Measurements from ENCODE around the gene KCNJ9.

The KCNJ9 gene

DNA sequence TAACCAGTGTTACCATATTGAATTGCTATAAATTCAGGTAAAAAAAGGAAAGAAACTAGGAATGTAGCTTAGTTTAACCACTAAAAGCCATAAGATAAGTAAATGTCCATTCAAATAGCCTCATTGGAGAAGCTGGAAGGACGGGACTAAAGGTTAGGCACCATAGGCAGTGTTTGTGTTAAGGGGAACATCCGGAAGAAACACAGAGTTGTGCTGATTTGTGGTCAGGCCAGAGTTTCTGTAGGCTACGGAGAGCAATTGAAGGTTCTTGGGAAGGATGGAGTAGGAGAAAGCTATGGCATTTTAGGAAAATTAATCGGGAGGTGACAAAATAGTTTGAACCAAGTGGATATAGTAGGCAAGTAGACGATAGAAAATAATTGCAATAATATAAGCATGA is 10.0 kb upstream of the KCNJ9 start:
- ChIA-PET CTCF (interaction anchor here (1.2 to 6.3 kb wide), 5 partner anchors 9 to 181 kb away, joined by 3 to 42 read pairs (median 12); partner anchors contain the start of genes IGSF8 and KCNJ9), POLR2A (no interaction called here)
- 94% methylated on average over 5 of the region's 5 CpGs for WGBS (ENCODE audit: insufficient coverage)
- Histone ChIP-seq H3K4me3 (ENCODE audit: control insufficient read depth in 1 of 7, extremely low read depth in 1 of 7, insufficient read depth in 4 of 7, low read depth in 2 of 7, low read length in 6 of 7) (no peak overlapping the region), H3K9me3 (ENCODE audit: control extremely low read depth in 1 of 5, control insufficient read depth in 4 of 5, insufficient read depth in 2 of 5, low read depth in 1 of 5, low read length in 4 of 5) (no peaks in the 10 kb centered on the region), H3K27ac (ENCODE audit: insufficient read depth in 1 of 2, low read depth in 1 of 2, low read length in 2 of 2, poor library complexity in 1 of 2, severe bottlenecking in 2 of 2) (no peak overlapping the region), H3K36me3 (ENCODE audit: control insufficient read depth in 4 of 4, insufficient read depth in 4 of 4, low read length in 3 of 4) (no peaks in the 10 kb centered on the region), H3K4me1 (ENCODE audit: control extremely low read depth in 1 of 4, control insufficient read depth in 4 of 4, insufficient read depth in 4 of 4, low read length in 3 of 4) (peaks cover 6 to 13% (median 8%) of the 10 kb centered on the region in 4 experiments), H3K27me3 (replicated peaks in 2 of 5; ENCODE audit: control insufficient read depth in 4 of 5, insufficient read depth in 5 of 5, low read length in 4 of 5) (peaks cover 6 to 34% (median 23%) of the 10 kb centered on the region in 5 experiments)
- DNase-seq = no peak

DNA sequence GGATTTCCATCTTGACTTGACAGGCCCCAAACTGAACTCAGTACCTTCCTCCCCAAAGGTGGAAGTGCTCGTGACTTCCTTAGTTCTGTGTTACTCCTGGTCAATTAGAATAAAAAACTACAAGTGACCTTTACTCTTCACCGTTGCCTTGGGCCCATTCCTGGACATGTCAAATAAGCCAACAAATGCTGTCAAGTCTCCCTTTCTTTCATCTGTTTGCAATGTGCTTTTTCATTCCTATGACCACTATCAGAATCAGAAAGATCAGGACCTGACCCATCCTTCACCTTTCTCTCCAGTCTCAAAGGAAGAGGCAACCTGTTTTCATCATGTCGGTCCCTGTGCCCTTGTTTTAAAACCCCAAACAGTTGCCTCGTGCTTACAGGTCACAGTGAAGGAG is 6.5 kb upstream of the KCNJ9 start:
- CTCF ChIA-PET = interaction anchor here (1.3 to 9.2 kb wide), 4 partner anchors 12 to 28 kb away, joined by 4 to 100 read pairs (median 36); no protein-coding TSS in a partner anchor
- Histone ChIP-seq H3K36me3 (ENCODE audit: control insufficient read depth in 4 of 4, insufficient read depth in 4 of 4, low read length in 3 of 4) (no peaks in the 10 kb centered on the region), H3K9me3 (ENCODE audit: control extremely low read depth in 1 of 5, control insufficient read depth in 4 of 5, insufficient read depth in 2 of 5, low read depth in 1 of 5, low read length in 4 of 5) (no peaks in the 10 kb centered on the region), H3K4me3 (ENCODE audit: control insufficient read depth in 1 of 7, extremely low read depth in 1 of 7, insufficient read depth in 4 of 7, low read depth in 2 of 7, low read length in 6 of 7) (no peak overlapping the region), H3K4me1 (ENCODE audit: control extremely low read depth in 1 of 4, control insufficient read depth in 4 of 4, insufficient read depth in 4 of 4, low read length in 3 of 4) (peaks cover 6 to 12% (median 7%) of the 10 kb centered on the region in 4 experiments), H3K27ac (ENCODE audit: insufficient read depth in 1 of 2, low read depth in 1 of 2, low read length in 2 of 2, poor library complexity in 1 of 2, severe bottlenecking in 2 of 2) (no peak overlapping the region), H3K27me3 (replicated peaks in 2 of 5; ENCODE audit: control insufficient read depth in 4 of 5, insufficient read depth in 5 of 5, low read length in 4 of 5) (peaks cover 4 to 24% (median 22%) of the 10 kb centered on the region in 5 experiments)
- no peak for DNase-seq
- POLR2A ChIA-PET = no interaction called here
- 97% methylated on average over 4 of the region's 4 CpGs for WGBS (ENCODE audit: insufficient coverage)

DNA sequence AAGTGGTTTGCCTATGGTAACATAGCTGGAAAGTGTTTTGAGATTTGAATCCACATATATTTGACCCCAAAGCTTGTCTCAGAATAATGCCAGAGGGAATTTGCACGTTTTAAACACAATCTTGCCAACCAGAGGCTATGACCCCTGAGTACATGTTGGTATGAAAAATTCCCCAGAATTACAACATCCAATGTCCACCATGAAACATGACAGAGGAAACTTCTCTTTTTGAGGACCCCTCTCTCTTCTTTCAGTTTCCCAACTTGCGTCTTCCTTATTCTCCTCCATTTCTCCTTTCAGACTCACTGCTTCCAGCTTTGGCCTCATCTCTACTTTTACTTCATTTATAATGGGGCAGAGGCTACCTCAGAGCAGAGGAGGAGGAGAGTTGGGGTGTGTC is 5.5 kb upstream of the KCNJ9 start:
- no peaks in the 10 kb centered on the region for H3K36me3 ChIP-seq (ENCODE audit: control insufficient read depth in 4 of 4, insufficient read depth in 4 of 4, low read length in 3 of 4)
- 44% methylated on average over 1 of the region's 2 CpGs for WGBS (ENCODE audit: insufficient coverage)
- no peak overlapping the region for H3K27ac ChIP-seq (ENCODE audit: insufficient read depth in 1 of 2, low read depth in 1 of 2, low read length in 2 of 2, poor library complexity in 1 of 2, severe bottlenecking in 2 of 2)
- no peak for DNase-seq
- H3K4me3 ChIP-seq (ENCODE audit: control insufficient read depth in 1 of 7, extremely low read depth in 1 of 7, insufficient read depth in 4 of 7, low read depth in 2 of 7, low read length in 6 of 7) = no peak overlapping the region
- no peaks in the 10 kb centered on the region for H3K9me3 ChIP-seq (ENCODE audit: control extremely low read depth in 1 of 5, control insufficient read depth in 4 of 5, insufficient read depth in 2 of 5, low read depth in 1 of 5, low read length in 4 of 5)
- H3K4me1 ChIP-seq (ENCODE audit: control extremely low read depth in 1 of 4, control insufficient read depth in 4 of 4, insufficient read depth in 4 of 4, low read length in 3 of 4) = peaks cover under 1 to 4% (median 3%) of the 10 kb centered on the region in 4 experiments
- peaks cover 13 to 30% (median 29%) of the 10 kb centered on the region in 5 experiments for H3K27me3 ChIP-seq (replicated peaks in 2 of 5; ENCODE audit: control insufficient read depth in 4 of 5, insufficient read depth in 5 of 5, low read length in 4 of 5)
- CTCF ChIA-PET = interaction anchor here (0.9 to 9.2 kb wide), 5 partner anchors 9 to 33 kb away, joined by 3 to 100 read pairs (median 32); no protein-coding TSS in a partner anchor
- POLR2A ChIA-PET = interaction anchor here (1.0 kb wide), 1 partner anchor 8 kb away, joined by 3 read pairs; no protein-coding TSS in a partner anchor

- CTCF ChIA-PET = interaction anchor here (0.9 to 9.2 kb wide), 5 partner anchors 10 to 34 kb away, joined by 3 to 100 read pairs (median 32); no protein-coding TSS in a partner anchor
These were observed 5.0 kb upstream of the KCNJ9 start for GRCh38 chr1:160076295-160076694.

DNA sequence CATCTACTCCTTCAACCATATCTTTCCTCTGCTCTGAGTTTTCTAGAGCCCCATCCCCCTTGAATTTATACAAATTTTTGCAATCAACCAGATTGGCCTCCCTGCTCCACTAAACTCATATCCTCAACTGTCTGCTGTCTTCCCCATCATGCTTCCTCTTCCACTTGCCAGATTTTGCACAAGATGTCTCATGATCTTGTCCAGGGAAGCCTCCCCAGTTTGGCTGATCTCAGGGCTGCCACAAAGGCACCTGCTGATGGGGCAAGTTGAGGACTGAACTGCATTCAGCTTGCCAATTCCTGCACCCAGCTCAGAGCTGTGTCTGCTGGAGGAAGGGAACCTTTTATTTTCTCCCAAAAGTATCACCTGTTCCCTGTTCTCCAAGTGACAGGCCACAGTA is 3.9 kb upstream of the KCNJ9 start:
- H3K4me1 ChIP-seq (ENCODE audit: control extremely low read depth in 1 of 4, control insufficient read depth in 4 of 4, insufficient read depth in 4 of 4, low read length in 3 of 4) = peaks cover 0 to 2% (median 0%) of the 10 kb centered on the region in 4 experiments
- CTCF ChIA-PET = interaction anchor here (0.6 to 9.2 kb wide), 16 partner anchors 9 to 1333 kb away, joined by 3 to 100 read pairs (median 9); no protein-coding TSS in a partner anchor
- H3K27me3 ChIP-seq (replicated peaks in 2 of 5; ENCODE audit: control insufficient read depth in 4 of 5, insufficient read depth in 5 of 5, low read length in 4 of 5) = peaks cover 9 to 38% (median 33%) of the 10 kb centered on the region in 5 experiments
- H3K27ac ChIP-seq (ENCODE audit: insufficient read depth in 1 of 2, low read depth in 1 of 2, low read length in 2 of 2, poor library complexity in 1 of 2, severe bottlenecking in 2 of 2) = no peak overlapping the region
- H3K4me3 ChIP-seq (ENCODE audit: control insufficient read depth in 1 of 7, extremely low read depth in 1 of 7, insufficient read depth in 4 of 7, low read depth in 2 of 7, low read length in 6 of 7) = no peak overlapping the region
- DNase-seq = no peak
- no peaks in the 10 kb centered on the region for H3K9me3 ChIP-seq (ENCODE audit: control extremely low read depth in 1 of 5, control insufficient read depth in 4 of 5, insufficient read depth in 2 of 5, low read depth in 1 of 5, low read length in 4 of 5)
- H3K36me3 ChIP-seq (ENCODE audit: control insufficient read depth in 4 of 4, insufficient read depth in 4 of 4, low read length in 3 of 4) = no peaks in the 10 kb centered on the region
- POLR2A ChIA-PET = no interaction called here

More at GRCh38 chr1:160076295-160076694, 5.0 kb upstream of the KCNJ9 start:
- Histone ChIP-seq H3K9me3 (ENCODE audit: control extremely low read depth in 1 of 5, control insufficient read depth in 4 of 5, insufficient read depth in 2 of 5, low read depth in 1 of 5, low read length in 4 of 5) (no peaks in the 10 kb centered on the region), H3K27ac (ENCODE audit: insufficient read depth in 1 of 2, low read depth in 1 of 2, low read length in 2 of 2, poor library complexity in 1 of 2, severe bottlenecking in 2 of 2) (no peak overlapping the region), H3K4me1 (ENCODE audit: control extremely low read depth in 1 of 4, control insufficient read depth in 4 of 4, insufficient read depth in 4 of 4, low read length in 3 of 4) (peaks cover 0 to 2% (median 0%) of the 10 kb centered on the region in 4 experiments), H3K4me3 (ENCODE audit: control insufficient read depth in 1 of 7, extremely low read depth in 1 of 7, insufficient read depth in 4 of 7, low read depth in 2 of 7, low read length in 6 of 7) (no peak overlapping the region), H3K27me3 (replicated peaks in 2 of 5; ENCODE audit: control insufficient read depth in 4 of 5, insufficient read depth in 5 of 5, low read length in 4 of 5) (peaks cover 13 to 31% (median 29%) of the 10 kb centered on the region in 5 experiments), H3K36me3 (ENCODE audit: control insufficient read depth in 4 of 4, insufficient read depth in 4 of 4, low read length in 3 of 4) (no peaks in the 10 kb centered on the region)
- POLR2A ChIA-PET = interaction anchor here (1.0 kb wide), 1 partner anchor 9 kb away, joined by 3 read pairs; no protein-coding TSS in a partner anchor
- WGBS (ENCODE audit: insufficient coverage) = 100% methylated on average over 2 of the region's 3 CpGs
- no peak for DNase-seq

GRCh38 chr1:160078512-160079195 is 2.7 kb upstream of the KCNJ9 start:
- no peaks in the 10 kb centered on the region for H3K9me3 ChIP-seq (ENCODE audit: control extremely low read depth in 1 of 5, control insufficient read depth in 4 of 5, insufficient read depth in 2 of 5, low read depth in 1 of 5, low read length in 4 of 5)
- H3K36me3 ChIP-seq (ENCODE audit: control insufficient read depth in 4 of 4, insufficient read depth in 4 of 4, low read length in 3 of 4) = no peaks in the 10 kb centered on the region
- H3K4me1 ChIP-seq (ENCODE audit: control extremely low read depth in 1 of 4, control insufficient read depth in 4 of 4, insufficient read depth in 4 of 4, low read length in 3 of 4) = peaks cover 0 to 3% (median under 1%) of the 10 kb centered on the region in 4 experiments
- peaks cover 9 to 50% (median 38%) of the 10 kb centered on the region in 5 experiments for H3K27me3 ChIP-seq (replicated peaks in 2 of 5; ENCODE audit: control insufficient read depth in 4 of 5, insufficient read depth in 5 of 5, low read length in 4 of 5)
- DNase-seq = peak; percentile 47 to 65 (median 60)
- no peak overlapping the region for H3K4me3 ChIP-seq (ENCODE audit: control insufficient read depth in 1 of 7, extremely low read depth in 1 of 7, insufficient read depth in 4 of 7, low read depth in 2 of 7, low read length in 6 of 7)
- WGBS (ENCODE audit: insufficient coverage) = 5% methylated on average over 4 of the region's 8 CpGs
- CTCF ChIA-PET = interaction anchor here (0.9 to 9.2 kb wide), 30 partner anchors 8 to 280 kb away, joined by 3 to 100 read pairs (median 6); partner anchors contain the start of genes KCNJ10 and PIGM
- H3K27ac ChIP-seq (ENCODE audit: insufficient read depth in 1 of 2, low read depth in 1 of 2, low read length in 2 of 2, poor library complexity in 1 of 2, severe bottlenecking in 2 of 2) = no peak overlapping the region
- POLR2A ChIA-PET = no interaction called here

- H3K27me3 ChIP-seq (replicated peaks in 2 of 5; ENCODE audit: control insufficient read depth in 4 of 5, insufficient read depth in 5 of 5, low read length in 4 of 5) = peaks cover 9 to 57% (median 39%) of the 10 kb centered on the region in 5 experiments
- CTCF ChIA-PET = interaction anchor here (0.9 to 9.2 kb wide), 23 partner anchors 7 to 281 kb away, joined by 3 to 100 read pairs (median 7); partner anchors contain the start of genes KCNJ10 and PIGM
- no peaks in the 10 kb centered on the region for H3K9me3 ChIP-seq (ENCODE audit: control extremely low read depth in 1 of 5, control insufficient read depth in 4 of 5, insufficient read depth in 2 of 5, low read depth in 1 of 5, low read length in 4 of 5)
- H3K4me1 ChIP-seq (ENCODE audit: control extremely low read depth in 1 of 4, control insufficient read depth in 4 of 4, insufficient read depth in 4 of 4, low read length in 3 of 4) = peaks cover 0 to 10% (median 7%) of the 10 kb centered on the region in 4 experiments
- POLR2A ChIA-PET = no interaction called here
- H3K36me3 ChIP-seq (ENCODE audit: control insufficient read depth in 4 of 4, insufficient read depth in 4 of 4, low read length in 3 of 4) = no peaks in the 10 kb centered on the region
- H3K27ac ChIP-seq (ENCODE audit: insufficient read depth in 1 of 2, low read depth in 1 of 2, low read length in 2 of 2, poor library complexity in 1 of 2, severe bottlenecking in 2 of 2) = no peak overlapping the region
- H3K4me3 ChIP-seq (ENCODE audit: control insufficient read depth in 1 of 7, extremely low read depth in 1 of 7, insufficient read depth in 4 of 7, low read depth in 2 of 7, low read length in 6 of 7) = no peak overlapping the region
- DNase-seq = no peak
- WGBS (ENCODE audit: insufficient coverage) = 100% methylated on average over 3 of the region's 4 CpGs
These were observed 1.9 kb upstream of the KCNJ9 start for GRCh38 chr1:160079448-160079847.
